GM19043 (cell line): Measurements from ENCODE around the gene NCOA7.
"Not testable (repeated sequence)": the region's sequence is repeated elsewhere in the genome, so short reads cannot be mapped to it uniquely, and the experiment has no call there.

Experiments
- ATAC-seq: cut with Tn5 transposase; IDR thresholded peaks from one replicate; pipeline ENCODE4 v1.9.1; 2021; ENCODE audit warnings: low read depth; ENCODE audit not compliant: unreplicated experiment

Gene NCOA7

GRCh38 chr6:125865015-125865414 is 74.3 kb downstream of the NCOA7 start:
- ATAC-seq, result no peak

DNA sequence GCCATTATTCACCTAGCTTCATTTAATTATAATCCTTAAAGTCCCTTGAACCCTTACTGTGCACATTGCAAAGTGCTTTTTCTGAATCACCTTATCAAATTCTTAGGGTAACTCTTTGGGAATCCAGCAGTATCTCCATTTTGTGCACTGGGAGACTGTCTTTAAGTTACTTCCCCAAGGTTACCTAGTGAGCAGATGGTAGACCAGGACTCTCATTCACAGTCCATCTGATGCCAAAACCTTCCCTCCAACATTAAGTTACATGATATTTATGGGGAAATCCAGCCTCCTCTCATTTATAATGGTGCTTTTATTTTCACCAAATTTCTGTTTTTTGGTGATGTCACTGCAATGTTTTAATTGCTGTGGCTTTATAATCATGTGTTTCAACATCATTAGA is 75.7 kb downstream of the NCOA7 start:
- no peak for ATAC-seq

DNA sequence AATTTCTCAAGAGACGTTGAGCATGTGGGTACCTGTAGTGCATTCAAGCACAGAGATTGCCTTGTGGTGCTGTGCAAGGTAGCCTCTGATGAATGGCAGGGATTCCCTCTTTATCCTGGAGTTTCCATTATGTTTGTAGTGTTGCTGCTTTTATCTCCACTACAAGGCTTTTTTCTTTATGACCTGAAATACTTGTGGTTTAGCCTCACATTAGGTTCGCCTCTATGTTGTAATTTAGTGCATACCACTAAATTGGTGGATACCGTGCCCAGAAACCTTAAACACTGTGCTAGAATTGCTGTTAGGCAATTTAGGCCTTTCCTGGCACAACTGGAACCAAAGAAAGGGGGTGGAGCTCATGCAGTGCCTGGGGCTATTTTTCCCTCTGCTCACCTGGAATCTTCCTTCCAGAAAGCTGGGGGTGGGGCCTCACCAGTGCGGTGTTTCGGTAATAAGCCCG is 76.8 kb downstream of the NCOA7 start:
- no peak for ATAC-seq

DNA sequence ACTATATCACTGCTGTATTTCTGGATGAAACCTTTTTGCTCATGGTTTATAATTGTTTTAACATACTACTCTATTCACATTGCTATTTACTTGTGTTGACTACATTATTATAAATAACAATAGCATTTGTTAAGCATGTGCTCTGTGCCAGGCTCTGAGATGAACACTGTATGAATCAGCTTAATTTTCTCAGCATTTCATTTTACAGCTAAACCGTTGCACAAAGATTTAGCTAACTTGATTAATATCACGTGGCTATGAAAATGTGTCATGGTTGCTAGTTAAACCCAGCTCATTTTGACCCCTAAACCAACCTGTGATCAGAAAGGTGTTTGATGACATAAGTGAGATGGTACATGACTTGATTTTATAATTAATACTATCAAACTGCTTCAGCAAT is 77.5 kb downstream of the NCOA7 start:
- no peak for ATAC-seq

DNA sequence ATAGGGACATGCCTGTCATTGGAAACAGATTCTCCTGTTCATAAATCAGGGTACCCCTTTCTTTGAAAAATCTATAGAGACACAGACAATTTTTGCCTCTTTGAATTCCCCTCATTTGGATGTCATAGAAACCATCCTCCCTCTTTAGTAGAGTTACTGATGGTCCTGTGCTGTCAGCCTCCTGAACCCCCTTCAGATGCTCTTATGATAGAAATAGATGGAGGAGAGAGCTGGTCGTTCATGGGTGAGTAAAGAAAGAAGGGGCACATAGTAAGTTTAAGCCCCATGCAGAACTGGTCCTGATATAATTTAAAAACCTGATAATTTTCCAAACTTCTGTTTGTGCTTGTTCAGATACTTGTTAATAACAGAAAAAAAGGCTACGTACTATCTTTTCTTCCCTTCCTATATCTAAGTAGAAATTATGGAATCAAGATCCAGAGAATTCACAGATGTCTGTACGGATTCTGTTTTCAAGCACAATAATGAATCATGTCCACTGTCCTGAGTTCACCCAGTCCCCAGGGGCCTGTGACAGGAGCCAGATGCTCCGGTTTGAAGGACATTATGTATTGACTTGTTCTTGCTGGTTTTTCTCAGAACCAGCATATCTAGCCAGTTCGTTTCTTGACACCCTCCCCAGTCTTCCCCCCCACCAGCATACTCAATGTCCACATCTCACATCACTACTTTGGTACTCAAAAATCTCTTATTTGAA is 78.1 kb downstream of the NCOA7 start:
- ATAC-seq, result no peak

DNA sequence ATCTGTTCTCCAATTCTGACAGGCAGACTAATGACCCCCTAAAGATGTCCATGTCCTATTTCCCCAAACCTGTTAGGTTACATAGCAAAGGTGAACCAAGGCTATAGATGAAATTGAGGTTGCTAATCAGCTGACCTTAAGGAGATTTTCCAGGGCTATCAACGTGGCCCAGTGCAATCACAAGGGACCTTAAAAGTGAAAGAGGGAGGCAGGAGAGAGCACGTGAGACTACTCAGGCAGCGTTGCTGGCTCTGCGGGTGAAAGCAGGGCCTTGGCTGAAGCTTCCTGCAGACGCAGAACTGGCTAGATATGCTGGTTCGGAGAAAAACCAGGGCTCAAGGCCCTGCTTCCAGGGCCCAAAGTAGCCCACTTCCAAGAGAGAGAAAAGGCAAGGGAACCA is 78.7 kb downstream of the NCOA7 start:
- ATAC-seq, result no peak

DNA sequence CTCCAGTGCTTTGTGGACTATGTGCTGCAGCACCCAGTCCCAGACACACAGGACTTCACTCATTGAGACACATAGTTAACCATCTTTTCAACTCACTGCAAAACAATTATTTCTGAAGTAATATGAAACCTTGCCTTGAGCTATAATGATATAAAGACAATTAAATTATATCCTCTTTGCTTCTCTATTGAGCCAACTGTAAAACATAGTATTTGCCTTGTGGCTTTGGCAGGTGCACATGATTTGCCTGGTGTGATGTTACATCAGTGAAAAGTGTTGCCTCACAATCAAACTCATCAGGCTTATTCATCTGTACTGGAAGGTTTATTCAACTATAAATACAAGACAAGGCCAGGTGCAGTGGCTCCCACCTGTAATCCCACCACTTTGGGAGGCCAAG is 80.6 kb downstream of the NCOA7 start:
- no peak for ATAC-seq

DNA sequence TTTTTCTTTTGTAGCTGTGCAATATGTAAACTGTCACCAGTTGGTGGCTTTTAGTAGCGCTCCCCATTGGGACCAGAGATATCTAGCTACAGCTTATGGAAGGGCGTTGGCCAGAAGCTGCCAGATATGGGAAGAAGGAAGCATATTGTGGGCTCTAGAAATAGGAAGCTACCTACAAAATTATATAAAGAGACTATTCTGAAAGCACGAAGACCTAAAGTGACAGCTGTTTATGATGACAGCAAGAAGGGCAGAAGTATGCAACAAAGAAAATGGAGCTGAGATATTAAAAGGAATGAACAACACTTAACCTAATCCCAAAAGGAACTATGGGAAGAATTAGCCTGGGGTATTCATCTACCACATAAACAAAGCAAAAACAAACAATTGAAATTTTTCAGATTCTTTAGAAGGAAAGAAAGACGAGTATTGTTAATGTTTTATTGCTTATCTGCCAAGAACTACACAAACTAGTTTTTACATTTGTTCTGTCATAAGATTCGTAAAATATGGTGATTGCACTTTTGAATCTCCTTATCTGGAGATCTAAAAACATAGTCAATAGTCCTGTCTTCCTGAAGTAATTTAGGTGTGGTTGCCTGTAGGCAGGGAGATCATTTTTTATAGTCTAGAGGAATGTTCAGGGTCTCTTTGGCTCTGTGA is 81.6 kb downstream of the NCOA7 start:
- no peak for ATAC-seq

DNA sequence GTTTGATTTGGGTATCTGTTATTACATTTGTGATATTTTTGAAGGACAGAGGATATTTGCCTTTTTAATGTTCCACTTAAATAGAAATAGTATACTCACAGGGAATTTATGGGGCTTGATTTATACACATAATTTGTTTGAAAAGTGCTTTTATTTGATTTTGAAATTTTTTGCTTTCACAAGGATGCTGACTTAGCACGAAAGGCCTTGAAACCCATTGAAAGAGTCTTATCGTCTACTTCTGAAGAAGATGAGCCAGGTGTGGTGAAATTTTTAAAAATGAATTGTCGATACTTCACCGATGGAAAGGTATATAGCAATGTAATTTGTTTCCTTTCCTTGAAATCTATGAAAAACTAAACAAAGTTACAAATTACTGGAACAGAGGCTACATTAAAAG is 91.5 kb downstream of the NCOA7 start:
- ATAC-seq, result no peak

- ATAC-seq, result no peak
Observed at GRCh38 chr6:125884634-125885371, 94.0 kb downstream of the NCOA7 start.

DNA sequence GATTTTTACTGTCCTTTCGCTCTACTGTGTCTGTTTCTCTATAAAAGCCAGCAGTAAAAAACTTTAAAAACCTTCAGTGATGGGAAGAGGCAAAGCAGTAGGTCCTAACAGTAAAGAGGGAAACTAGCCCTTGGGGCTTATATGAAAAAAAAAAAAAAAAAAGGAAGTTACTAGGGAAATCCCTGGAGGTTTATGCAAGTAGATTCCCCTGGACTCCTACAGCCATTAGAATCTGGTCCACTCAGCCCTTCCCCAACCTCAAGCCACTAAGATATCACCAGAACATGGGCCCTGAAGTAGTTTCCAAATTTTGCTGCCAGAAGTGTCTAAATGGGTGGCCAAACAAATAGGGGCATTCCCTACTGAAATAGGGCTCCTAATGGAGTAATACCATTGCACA is 95.3 kb downstream of the NCOA7 start:
- ATAC-seq, result no peak

GRCh38 chr6:125886914-125887313 is 96.2 kb downstream of the NCOA7 start:
- no peak for ATAC-seq

- ATAC-seq, result no peak
Observed at GRCh38 chr6:125887372-125887771, 96.6 kb downstream of the NCOA7 start.

DNA sequence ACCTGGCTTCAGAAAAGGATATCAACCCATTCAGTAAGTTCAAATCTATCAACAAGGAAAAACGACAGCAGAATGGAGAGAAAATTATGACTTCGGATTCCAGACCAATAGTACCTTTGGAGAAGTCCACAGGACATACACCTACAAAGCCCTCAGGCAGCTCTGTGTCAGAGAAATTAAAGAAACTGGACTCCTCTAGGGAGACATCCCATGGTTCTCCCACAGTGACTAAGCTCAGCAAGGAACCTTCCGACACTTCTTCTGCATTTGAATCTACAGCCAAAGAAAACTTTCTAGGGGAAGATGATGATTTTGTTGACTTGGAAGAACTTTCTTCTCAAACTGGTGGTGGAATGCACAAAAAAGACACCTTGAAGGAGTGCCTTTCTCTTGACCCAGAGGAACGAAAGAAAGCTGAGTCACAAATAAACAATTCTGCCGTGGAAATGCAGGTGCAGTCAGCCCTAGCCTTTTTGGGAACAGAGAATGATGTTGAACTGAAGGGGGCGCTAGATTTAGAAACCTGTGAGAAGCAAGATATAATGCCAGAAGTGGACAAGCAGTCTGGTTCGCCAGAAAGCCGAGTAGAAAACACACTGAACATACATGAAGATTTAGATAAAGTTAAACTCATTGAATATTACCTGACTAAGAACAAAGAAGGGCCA is 98.4 kb downstream of the NCOA7 start:
- no peak for ATAC-seq

DNA sequence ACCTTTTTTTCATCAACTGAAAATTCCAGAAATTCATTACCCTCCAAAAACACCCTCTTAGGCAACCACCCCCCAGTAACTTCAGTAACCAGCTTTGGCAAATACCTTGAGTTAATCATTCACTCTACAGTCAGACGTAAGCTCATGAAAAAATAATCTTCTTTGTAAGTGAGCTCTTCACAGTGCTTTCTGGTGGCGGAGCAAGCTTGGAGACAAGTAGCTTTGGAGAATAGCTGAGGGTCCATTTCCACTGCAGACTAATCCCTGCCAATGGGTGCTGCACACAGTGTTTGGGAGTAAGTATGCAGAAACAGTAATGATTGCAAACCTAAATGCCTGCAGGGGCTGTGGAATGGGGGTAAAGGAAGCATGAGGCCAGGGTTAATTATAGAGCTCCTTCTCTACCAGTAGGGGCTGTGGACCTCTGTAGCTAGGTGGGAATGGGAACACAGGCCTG is 109.0 kb downstream of the NCOA7 start:
- no peak for ATAC-seq

DNA sequence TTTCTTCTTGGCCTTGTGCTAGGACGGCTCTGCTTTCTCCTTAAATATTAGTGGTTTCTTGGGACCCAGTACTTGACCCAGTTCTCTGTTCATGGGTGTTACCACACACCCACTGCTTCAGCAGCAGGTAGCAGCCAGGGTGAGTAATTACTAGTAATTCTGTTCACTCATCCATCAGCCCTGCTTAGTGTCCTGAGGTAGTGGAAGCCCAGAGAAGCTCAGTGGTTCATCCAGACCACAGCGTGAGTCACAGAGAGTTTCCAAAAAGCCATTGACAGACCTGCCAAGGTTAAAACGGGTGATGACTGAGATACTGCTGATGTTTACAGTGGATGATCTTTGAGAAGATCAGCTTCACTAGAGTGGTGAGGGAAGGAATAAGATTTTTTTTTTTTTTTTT is 114.1 kb downstream of the NCOA7 start:
- peak; percentile 68 for ATAC-seq

GRCh38 chr6:125906158-125906998 is 115.6 kb downstream of the NCOA7 start:
- no peak for ATAC-seq

- peak; percentile 98 for ATAC-seq
Observed at GRCh38 chr6:125910527-125910926, 119.8 kb downstream of the NCOA7 start.

- ATAC-seq, result not testable (repeated sequence)
Observed at GRCh38 chr6:125911051-125911451, 120.3 kb downstream of the NCOA7 start.

DNA sequence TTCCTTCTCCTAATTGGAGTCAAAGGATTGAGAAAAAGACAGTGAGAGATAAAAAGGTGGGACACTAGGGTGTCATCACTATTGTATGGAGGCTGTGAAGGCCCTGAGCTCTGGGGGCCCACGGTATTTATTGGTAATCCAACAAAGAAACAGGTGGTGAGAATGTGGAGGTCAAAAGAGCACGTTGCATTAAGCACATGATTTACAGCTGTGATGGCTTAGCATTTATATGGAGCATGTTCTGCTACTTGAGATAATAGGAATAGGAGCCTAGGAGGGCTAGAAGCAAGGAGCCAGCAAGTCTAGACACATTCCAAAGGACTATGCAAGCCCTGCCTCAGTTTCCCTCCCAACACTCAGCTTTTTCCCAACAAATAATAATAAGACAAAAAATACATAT is 121.7 kb downstream of the NCOA7 start:
- not testable (repeated sequence) for ATAC-seq
